Transverse colon (tissue), 4 donors: ENCODE results near the gene WDR77.

Experiments
- EP300 ChIP-seq: sonication (generic); formaldehyde crosslinking; IDR thresholded peaks from one replicate; pipeline ENCODE4 v1.6.1; 2017; ENCODE audit warnings: antibody characterized with exemption, low read depth
- POLR2A ChIP-seq: fragments of 450-650 bp; IDR thresholded peaks from one replicate; pipeline ENCODE4 v1.6.1; 2016; ENCODE audit warnings: antibody characterized with exemption, mild to moderate bottlenecking, moderate library complexity
- POLR2AphosphoS5 ChIP-seq, 3 donors: sonication (generic); formaldehyde crosslinking; IDR thresholded peaks; one replicate each; pipeline ENCODE4 v1.6.1; 2016; ENCODE audit warnings: antibody characterized with exemption in 3 of 3
- TF ChIP-seq, protein P1 (sequence below), 5 experiments: fragments of 200-600 bp in 3 of 5; fragments of 450-650 bp in 2 of 5; sonication (generic) in 3 of 5; IDR thresholded peaks; 1 replicate in 2 of 5; 2 replicates in 3 of 5; pipeline ENCODE4 v1.5.1; 2016 to 2017; ENCODE audit warnings: antibody characterized with exemption in 5 of 5, inconsistent platforms in 3 of 5, mild to moderate bottlenecking in 2 of 5, moderate library complexity in 1 of 5

DNA sequence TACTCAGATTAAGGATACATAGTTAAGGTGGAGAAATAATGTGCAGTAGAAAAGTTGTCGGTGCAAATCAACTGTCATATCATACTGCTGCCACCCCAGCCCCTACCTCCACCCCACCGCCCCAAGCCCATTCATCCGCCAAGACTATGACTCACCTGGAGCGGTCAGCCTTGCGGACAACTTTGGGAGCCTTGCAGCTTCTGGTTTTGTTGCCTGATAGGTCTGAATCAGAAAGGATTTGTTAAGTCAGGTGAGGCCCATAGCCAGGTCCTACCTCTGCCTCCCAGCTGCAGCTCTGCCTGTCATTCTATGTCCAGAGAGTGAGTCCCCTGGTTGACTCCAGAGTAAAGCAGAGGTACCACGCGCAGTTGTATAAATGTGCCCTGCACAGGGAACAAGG lies 37.4 kb upstream of the WDR77 start:
- TF ChIP-seq POLR2A (no peak), EP300 (no peak), POLR2AphosphoS5 (IDR thresholded peaks at IDR 0.05) (no peak)
- TF ChIP-seq, protein P1, sequence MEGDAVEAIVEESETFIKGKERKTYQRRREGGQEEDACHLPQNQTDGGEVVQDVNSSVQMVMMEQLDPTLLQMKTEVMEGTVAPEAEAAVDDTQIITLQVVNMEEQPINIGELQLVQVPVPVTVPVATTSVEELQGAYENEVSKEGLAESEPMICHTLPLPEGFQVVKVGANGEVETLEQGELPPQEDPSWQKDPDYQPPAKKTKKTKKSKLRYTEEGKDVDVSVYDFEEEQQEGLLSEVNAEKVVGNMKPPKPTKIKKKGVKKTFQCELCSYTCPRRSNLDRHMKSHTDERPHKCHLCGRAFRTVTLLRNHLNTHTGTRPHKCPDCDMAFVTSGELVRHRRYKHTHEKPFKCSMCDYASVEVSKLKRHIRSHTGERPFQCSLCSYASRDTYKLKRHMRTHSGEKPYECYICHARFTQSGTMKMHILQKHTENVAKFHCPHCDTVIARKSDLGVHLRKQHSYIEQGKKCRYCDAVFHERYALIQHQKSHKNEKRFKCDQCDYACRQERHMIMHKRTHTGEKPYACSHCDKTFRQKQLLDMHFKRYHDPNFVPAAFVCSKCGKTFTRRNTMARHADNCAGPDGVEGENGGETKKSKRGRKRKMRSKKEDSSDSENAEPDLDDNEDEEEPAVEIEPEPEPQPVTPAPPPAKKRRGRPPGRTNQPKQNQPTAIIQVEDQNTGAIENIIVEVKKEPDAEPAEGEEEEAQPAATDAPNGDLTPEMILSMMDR (IDR thresholded peaks at IDR 0.05) = no peak
